ENCODE measurements around the gene RNF141.

DNA sequence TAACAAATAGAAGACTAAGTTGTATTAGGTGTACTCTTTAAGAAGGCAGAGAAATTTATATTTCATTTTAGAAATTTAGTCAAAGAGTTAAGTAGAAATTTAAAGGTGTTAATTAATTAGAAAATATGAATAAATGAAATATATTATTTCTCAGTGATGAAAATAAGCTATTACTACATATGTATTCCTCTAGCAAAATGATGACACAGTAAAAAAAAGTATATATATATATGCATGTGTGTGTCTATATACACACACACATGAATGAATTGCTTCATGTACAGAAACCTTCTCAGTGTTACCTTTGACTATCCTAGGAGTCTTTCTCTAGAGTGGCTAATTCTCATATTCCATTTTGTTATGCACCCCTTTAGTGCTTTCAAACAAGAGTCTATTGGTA, 7.7 kb downstream of the RNF141 start:
- TF ChIP-seq, protein P1, sequence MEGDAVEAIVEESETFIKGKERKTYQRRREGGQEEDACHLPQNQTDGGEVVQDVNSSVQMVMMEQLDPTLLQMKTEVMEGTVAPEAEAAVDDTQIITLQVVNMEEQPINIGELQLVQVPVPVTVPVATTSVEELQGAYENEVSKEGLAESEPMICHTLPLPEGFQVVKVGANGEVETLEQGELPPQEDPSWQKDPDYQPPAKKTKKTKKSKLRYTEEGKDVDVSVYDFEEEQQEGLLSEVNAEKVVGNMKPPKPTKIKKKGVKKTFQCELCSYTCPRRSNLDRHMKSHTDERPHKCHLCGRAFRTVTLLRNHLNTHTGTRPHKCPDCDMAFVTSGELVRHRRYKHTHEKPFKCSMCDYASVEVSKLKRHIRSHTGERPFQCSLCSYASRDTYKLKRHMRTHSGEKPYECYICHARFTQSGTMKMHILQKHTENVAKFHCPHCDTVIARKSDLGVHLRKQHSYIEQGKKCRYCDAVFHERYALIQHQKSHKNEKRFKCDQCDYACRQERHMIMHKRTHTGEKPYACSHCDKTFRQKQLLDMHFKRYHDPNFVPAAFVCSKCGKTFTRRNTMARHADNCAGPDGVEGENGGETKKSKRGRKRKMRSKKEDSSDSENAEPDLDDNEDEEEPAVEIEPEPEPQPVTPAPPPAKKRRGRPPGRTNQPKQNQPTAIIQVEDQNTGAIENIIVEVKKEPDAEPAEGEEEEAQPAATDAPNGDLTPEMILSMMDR (IDR thresholded peaks at IDR 0.05): no peak
- TF ChIP-seq POLR2A (IDR thresholded peaks at IDR 0.05) (no peak), POLR2AphosphoS5 (IDR thresholded peaks at IDR 0.05) (no peak), EP300 (IDR thresholded peaks at IDR 0.05) (no peak)

All from upper lobe of left lung (tissue), 4 donors.